HepG2 (cell line): ENCODE results near the gene JAKMIP3. TPM values are rescaled to one million over a fixed set of nuclear protein-coding genes. Genes with fewer than 3 reads are reported as not detected.

ENCODE experiments used
- ATAC-seq: fragments of 200-7000 bp; cut with Tn5 transposase; 3 replicates; pipeline ENCODE4 v1.9.1; 2020; ENCODE audit warnings: mild to moderate bottlenecking, moderate library complexity
- BruUV-seq: library from RNA; stranded (reverse); fragments of 400-500 nt; replicated peaks from 2 replicates; lab custom pipeline; 2021; lab: Mats Ljungman, UMichigan
- CTCF ChIA-PET: fragments of 300-600 bp; formaldehyde crosslinking; extraction: SDS; loops from one replicate; lab custom pipeline; 2021; ENCODE audit warnings: low total read pairs, inconsistent platforms, low intra/inter-chr PET ratio; lab: Yijun Ruan, JAX
- POLR2A ChIA-PET: fragments of 350-600 bp; sonication (Branson Sonifier 250); formaldehyde crosslinking; loops from one replicate; lab custom pipeline; 2020; ENCODE audit warnings: antibody characterized with exemption, inconsistent platforms; lab: Yijun Ruan, JAX
- DNase-seq: peaks from one replicate; pipeline ENCODE4 v3.0.0-alpha.2; 2015; ENCODE audit warnings: low spot score
- FAIRE-seq: peaks from 3 replicates; lab custom pipeline; 2011; peaks lifted over from hg19 to GRCh38; lab: Jason Lieb, UNC
- H2AFZ ChIP-seq: one replicate; pipeline ENCODE4 v1.6.1; 2011; ENCODE audit warnings: low read length, inconsistent platforms
- H3K27ac ChIP-seq: fragments of 300-600 bp; 3 replicates; pipeline ENCODE4 v1.8.0; 2011; ENCODE audit warnings: mixed run types, mild to moderate bottlenecking, mixed read lengths, low read length, inconsistent platforms; ENCODE audit not compliant: insufficient read depth; ENCODE audit errors: extremely low read length
- H3K27me3 ChIP-seq, 2 experiments: fragments of 200-600 bp in 1 of 2; 2 replicates in 1 of 2; 3 replicates in 1 of 2; pipeline versions ENCODE4 v1.6.0 to v1.8.0; 2011; ENCODE audit warnings: low read length in 2 of 2, mild to moderate bottlenecking in 2 of 2, moderate library complexity in 2 of 2, inconsistent platforms in 1 of 2; ENCODE audit not compliant: insufficient read depth in 2 of 2, control insufficient read depth in 1 of 2
- H3K36me3 ChIP-seq, 2 experiments: fragments of 200-600 bp in 1 of 2; replicated peaks in 1 of 2; 2 replicates in 1 of 2; 3 replicates in 1 of 2; pipeline versions ENCODE4 v1.5.1 to v1.8.0; 2011; ENCODE audit warnings: low read length in 2 of 2, inconsistent platforms in 1 of 2; ENCODE audit not compliant: insufficient read depth in 2 of 2, control insufficient read depth in 1 of 2
- H3K4me1 ChIP-seq: 2 replicates; pipeline ENCODE4 v1.5.1; 2012; ENCODE audit warnings: low read length, inconsistent platforms; ENCODE audit not compliant: insufficient read depth
- H3K4me2 ChIP-seq: 2 replicates; pipeline ENCODE4 v1.6.0; 2011; ENCODE audit warnings: low read depth, low read length, inconsistent platforms
- H3K4me3 ChIP-seq, 3 experiments: fragments of 200-600 bp in 1 of 3; sonication (generic), shearing (Covaris generic) in 1 of 3; replicated peaks in 1 of 3; 2 replicates each; pipeline ENCODE4 v1.5.1; 2011 to 2016; ENCODE audit warnings: low read length in 3 of 3, inconsistent platforms in 2 of 3, low read depth in 2 of 3, mild to moderate bottlenecking in 2 of 3, control low read depth in 1 of 3, mixed read lengths in 1 of 3; ENCODE audit not compliant: insufficient read depth in 1 of 3
- H3K79me2 ChIP-seq: one replicate; pipeline ENCODE4 v1.6.1; 2011; ENCODE audit warnings: low read length, inconsistent platforms; ENCODE audit not compliant: insufficient read depth
- H3K9ac ChIP-seq: 2 replicates; pipeline ENCODE4 v1.6.0; 2011; ENCODE audit warnings: mild to moderate bottlenecking, low read depth, low read length, inconsistent platforms; ENCODE audit not compliant: insufficient read depth
- H3K9me3 ChIP-seq: 2 replicates; pipeline ENCODE4 v1.5.1; 2012; ENCODE audit warnings: mild to moderate bottlenecking, low read length
- H4K20me1 ChIP-seq: 2 replicates; pipeline ENCODE4 v1.6.0; 2011; ENCODE audit warnings: inconsistent platforms, mild to moderate bottlenecking, low read length, moderate library complexity; ENCODE audit not compliant: insufficient read depth
- CENPT ChIP-seq: sonication (generic); formaldehyde crosslinking; IDR thresholded peaks from 2 replicates; pipeline ENCODE4 v1.8.0; 2022; ENCODE audit warnings: low read depth, mild to moderate bottlenecking, moderate library complexity, missing genetic modification reagents
- ELF3 ChIP-seq: IDR thresholded peaks from 2 replicates; pipeline ENCODE4 v1.6.1; 2016; ENCODE audit warnings: missing genetic modification reagents, missing compliant biosample characterization
- PRMT3 ChIP-seq: sonication (generic); formaldehyde crosslinking; IDR thresholded peaks from 2 replicates; pipeline ENCODE4 v1.8.1; 2022; ENCODE audit warnings: low read depth, mild to moderate bottlenecking, moderate library complexity, missing genetic modification reagents, borderline replicate concordance
- SNRNP70 ChIP-seq: fragments of 200-400 bp; formaldehyde crosslinking; IDR thresholded peaks from 2 replicates; pipeline ENCODE4 v1.6.1; 2017; ENCODE audit warnings: mild to moderate bottlenecking, low read depth, low read length, moderate library complexity
- SPEN ChIP-seq: sonication (generic); formaldehyde crosslinking; IDR thresholded peaks from 2 replicates; pipeline ENCODE4 v1.5.1; 2020; ENCODE audit warnings: low read depth, mild to moderate bottlenecking, missing genetic modification reagents
- TBP ChIP-seq: sonication (generic); formaldehyde crosslinking; IDR thresholded peaks from 2 replicates; pipeline ENCODE4 v1.5.0; 2020; ENCODE audit warnings: missing genetic modification reagents
- ZMAT3 ChIP-seq: sonication (generic); formaldehyde crosslinking; conservative IDR thresholded peaks from 2 replicates; pipeline ENCODE4 v1.7.0; 2021; ENCODE audit warnings: missing genetic modification reagents
- ZSCAN25 ChIP-seq: sonication (generic); formaldehyde crosslinking; IDR thresholded peaks from 2 replicates; pipeline ENCODE4 v1.8.0; 2022; ENCODE audit warnings: mild to moderate bottlenecking, missing genetic modification reagents
- WGBS: methylation state at CpG from one replicate; pipeline ENCODE4 v1.1.6; 2017; ENCODE audit warnings: low lambda C conversion rate; 5-methylcytosine and 5-hydroxymethylcytosine counted together
- in situ Hi-C: cut with HindIII; loops from 2 replicates; pipeline ENCODE4 v1.10.0; 2017; ENCODE audit warnings: low pct_unique_long_range_greater_than_20kb; ENCODE audit not compliant: extremely low pct_ligation_motif_present
- intact Hi-C: fragments of 100-400 bp; cut with micrococcal nuclease; formaldehyde crosslinking; loops from one replicate; pipeline ENCODE4 v1.10.0; 2022; ENCODE audit not compliant: unreplicated experiment
- polyA plus RNA-seq, 8 experiments: library from polyadenylated mRNA; depleted of rRNA in 3 of 8; stranded (reverse) in 7 of 8; unstranded in 1 of 8; fragments of >200 nt; fragmentation: Illumina TruSeq in 4 of 8; extraction: Trizol in 4 of 8; gene quantifications; 2 replicates each; pipeline versions ENCODE4 v1.2.1 to v1.2.3, GENCODE V29; 2011 to 2016; ENCODE audit warnings: low read depth in 4 of 8, missing spikeins in 1 of 8, mixed read lengths in 1 of 8; ENCODE audit not compliant: insufficient read depth in 1 of 8
- total RNA-seq, 5 experiments: library from RNA; depleted of rRNA; stranded (reverse); fragments of >200 nt; fragmentation: Illumina TruSeq; extraction: Trizol; gene quantifications; 2 replicates each; pipeline ENCODE4 v1.2.3, GENCODE V29; 2016; ENCODE audit warnings: low read depth in 1 of 5
- TF ChIP-seq, protein P1 (sequence below): sonication (generic); formaldehyde crosslinking; IDR thresholded peaks from 2 replicates; pipeline ENCODE4 v1.4.0; 2020; ENCODE audit warnings: mild to moderate bottlenecking, missing genetic modification reagents
- TF ChIP-seq, protein P2 (sequence below): sonication (generic); formaldehyde crosslinking; conservative IDR thresholded peaks from 2 replicates; pipeline ENCODE4 v1.8.1; 2023; ENCODE audit warnings: missing genetic modification reagents
- TF ChIP-seq, protein P3 (sequence below): sonication (generic); formaldehyde crosslinking; IDR thresholded peaks from 2 replicates; pipeline ENCODE4 v1.4.0; 2020; ENCODE audit warnings: low read depth, mild to moderate bottlenecking, missing genetic modification reagents
- TF ChIP-seq, protein P4 (sequence below), 2 experiments: IDR thresholded peaks; 2 replicates each; pipeline ENCODE4 v1.6.1; 2011 to 2012; ENCODE audit warnings: low read length in 2 of 2, borderline replicate concordance in 1 of 2, low read depth in 1 of 2, mild to moderate bottlenecking in 1 of 2, moderate library complexity in 1 of 2

The JAKMIP3 gene
- total and polyA plus RNA-seq, 2 of the 13 experiments (the other 11 are each of a cell fraction or from before 2014, with no cell fraction given): 0.03 to 0.11 TPM

DNA sequence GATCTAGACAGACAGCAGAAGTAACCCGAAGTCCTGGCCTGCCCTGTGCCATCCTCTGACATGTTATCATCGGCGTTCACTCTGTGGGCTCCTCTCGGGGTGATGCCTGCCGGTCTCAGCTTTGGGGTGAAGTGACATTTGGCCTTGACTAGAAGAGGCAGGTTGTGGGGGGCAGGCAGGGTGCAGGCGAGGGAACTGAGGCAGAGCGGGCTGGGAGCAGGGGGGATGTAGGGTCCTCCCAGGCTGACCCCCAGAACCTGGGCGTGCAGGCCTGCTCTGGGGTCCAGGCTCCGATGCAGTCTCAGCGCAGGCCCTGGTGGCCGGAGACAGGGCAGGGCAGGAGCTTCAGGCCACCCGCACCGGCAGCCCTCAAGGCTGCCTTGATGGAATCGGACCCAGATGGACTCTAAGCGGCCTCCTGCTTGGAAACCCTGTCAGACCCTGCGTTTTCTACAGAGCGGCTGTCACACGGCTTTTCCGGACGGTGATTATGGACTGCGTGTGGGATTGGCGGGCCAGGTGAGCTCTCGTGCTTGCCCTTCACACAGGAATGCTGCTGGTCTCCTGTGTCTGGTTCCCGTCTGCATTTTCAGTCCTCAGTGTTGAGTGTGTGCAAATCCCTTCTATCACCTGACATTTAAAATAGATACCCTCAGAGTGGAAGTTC is 842 bp upstream of the JAKMIP3 start:
- Histone ChIP-seq H2AFZ (no peak overlapping the region), H3K9ac (no peak overlapping the region), H3K36me3 (no peaks in the 10 kb centered on the region), H3K79me2 (no peaks in the 10 kb centered on the region), H3K4me1 (peaks cover 22% of the 10 kb centered on the region), H3K9me3 (no peaks in the 10 kb centered on the region), H3K4me3 (peak overlapping the region; percentile 55 to 71 (median 58); a peak in 5 of 6 replicates), H3K27ac (no peak overlapping the region), H3K4me2 (peak overlapping the region; percentile 88), H3K27me3 (peaks cover 5 to 42% of the 10 kb centered on the region in 2 experiments; a peak in 4 of 5 replicates), H4K20me1 (no peaks in the 10 kb centered on the region)
- no peak for FAIRE-seq
- WGBS: 46% methylated on average over 8 of the region's 24 CpGs
- TF ChIP-seq CENPT (CRISPR knock-in tag) (no peak), SPEN (CRISPR knock-in tag) (peak; percentile 50; the same call in 1 of the 2 replicates), ELF3 (no peak), ZSCAN25 (CRISPR knock-in tag) (0 out of 2 replicates have a peak, but pooled peaks have one; percentile 20), PRMT3 (no peak), TBP (CRISPR knock-in tag) (no peak), SNRNP70 (no peak), ZMAT3 (no peak)
- TF ChIP-seq, protein P1, sequence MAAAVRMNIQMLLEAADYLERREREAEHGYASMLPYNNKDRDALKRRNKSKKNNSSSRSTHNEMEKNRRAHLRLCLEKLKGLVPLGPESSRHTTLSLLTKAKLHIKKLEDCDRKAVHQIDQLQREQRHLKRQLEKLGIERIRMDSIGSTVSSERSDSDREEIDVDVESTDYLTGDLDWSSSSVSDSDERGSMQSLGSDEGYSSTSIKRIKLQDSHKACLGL: 0 out of 2 replicates have a peak, but pooled peaks have one; percentile 46
- TF ChIP-seq, protein P2, sequence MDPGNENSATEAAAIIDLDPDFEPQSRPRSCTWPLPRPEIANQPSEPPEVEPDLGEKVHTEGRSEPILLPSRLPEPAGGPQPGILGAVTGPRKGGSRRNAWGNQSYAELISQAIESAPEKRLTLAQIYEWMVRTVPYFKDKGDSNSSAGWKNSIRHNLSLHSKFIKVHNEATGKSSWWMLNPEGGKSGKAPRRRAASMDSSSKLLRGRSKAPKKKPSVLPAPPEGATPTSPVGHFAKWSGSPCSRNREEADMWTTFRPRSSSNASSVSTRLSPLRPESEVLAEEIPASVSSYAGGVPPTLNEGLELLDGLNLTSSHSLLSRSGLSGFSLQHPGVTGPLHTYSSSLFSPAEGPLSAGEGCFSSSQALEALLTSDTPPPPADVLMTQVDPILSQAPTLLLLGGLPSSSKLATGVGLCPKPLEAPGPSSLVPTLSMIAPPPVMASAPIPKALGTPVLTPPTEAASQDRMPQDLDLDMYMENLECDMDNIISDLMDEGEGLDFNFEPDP: no peak
- TF ChIP-seq, protein P3, sequence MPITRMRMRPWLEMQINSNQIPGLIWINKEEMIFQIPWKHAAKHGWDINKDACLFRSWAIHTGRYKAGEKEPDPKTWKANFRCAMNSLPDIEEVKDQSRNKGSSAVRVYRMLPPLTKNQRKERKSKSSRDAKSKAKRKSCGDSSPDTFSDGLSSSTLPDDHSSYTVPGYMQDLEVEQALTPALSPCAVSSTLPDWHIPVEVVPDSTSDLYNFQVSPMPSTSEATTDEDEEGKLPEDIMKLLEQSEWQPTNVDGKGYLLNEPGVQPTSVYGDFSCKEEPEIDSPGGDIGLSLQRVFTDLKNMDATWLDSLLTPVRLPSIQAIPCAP (CRISPR knock-in tag): no peak
- TF ChIP-seq, protein P4, sequence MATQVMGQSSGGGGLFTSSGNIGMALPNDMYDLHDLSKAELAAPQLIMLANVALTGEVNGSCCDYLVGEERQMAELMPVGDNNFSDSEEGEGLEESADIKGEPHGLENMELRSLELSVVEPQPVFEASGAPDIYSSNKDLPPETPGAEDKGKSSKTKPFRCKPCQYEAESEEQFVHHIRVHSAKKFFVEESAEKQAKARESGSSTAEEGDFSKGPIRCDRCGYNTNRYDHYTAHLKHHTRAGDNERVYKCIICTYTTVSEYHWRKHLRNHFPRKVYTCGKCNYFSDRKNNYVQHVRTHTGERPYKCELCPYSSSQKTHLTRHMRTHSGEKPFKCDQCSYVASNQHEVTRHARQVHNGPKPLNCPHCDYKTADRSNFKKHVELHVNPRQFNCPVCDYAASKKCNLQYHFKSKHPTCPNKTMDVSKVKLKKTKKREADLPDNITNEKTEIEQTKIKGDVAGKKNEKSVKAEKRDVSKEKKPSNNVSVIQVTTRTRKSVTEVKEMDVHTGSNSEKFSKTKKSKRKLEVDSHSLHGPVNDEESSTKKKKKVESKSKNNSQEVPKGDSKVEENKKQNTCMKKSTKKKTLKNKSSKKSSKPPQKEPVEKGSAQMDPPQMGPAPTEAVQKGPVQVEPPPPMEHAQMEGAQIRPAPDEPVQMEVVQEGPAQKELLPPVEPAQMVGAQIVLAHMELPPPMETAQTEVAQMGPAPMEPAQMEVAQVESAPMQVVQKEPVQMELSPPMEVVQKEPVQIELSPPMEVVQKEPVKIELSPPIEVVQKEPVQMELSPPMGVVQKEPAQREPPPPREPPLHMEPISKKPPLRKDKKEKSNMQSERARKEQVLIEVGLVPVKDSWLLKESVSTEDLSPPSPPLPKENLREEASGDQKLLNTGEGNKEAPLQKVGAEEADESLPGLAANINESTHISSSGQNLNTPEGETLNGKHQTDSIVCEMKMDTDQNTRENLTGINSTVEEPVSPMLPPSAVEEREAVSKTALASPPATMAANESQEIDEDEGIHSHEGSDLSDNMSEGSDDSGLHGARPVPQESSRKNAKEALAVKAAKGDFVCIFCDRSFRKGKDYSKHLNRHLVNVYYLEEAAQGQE (IDR thresholded peaks at IDR 0.05; ENCODE audit: borderline replicate concordance in 1 of 2, low read depth in 1 of 2, low read length in 2 of 2): no peak
- in situ Hi-C loops (no loop called here), intact Hi-C loops (no loop called here)
- no TSS peak for BruUV-seq
- peak; percentile 38 for ATAC-seq
- CTCF ChIA-PET: no interaction called here
- no peak for DNase-seq
- POLR2A ChIA-PET: no interaction called here
